GM12892 (cell line): ENCODE results near the gene FCMR.

ENCODE experiments used
- POLR2A ChIP-seq: IDR thresholded peaks from 2 replicates; pipeline ENCODE4 v1.6.1; 2011; ENCODE audit warnings: low read depth, low read length, control low read depth
- TAF1 ChIP-seq: IDR thresholded peaks from 2 replicates; pipeline ENCODE4 v1.6.1; 2011; ENCODE audit warnings: low read depth, mild to moderate bottlenecking, control low read depth, low read length, borderline replicate concordance

GRCh38 chr1:206949641-206950040 lies 27.9 kb upstream of the FCMR start:
- TF ChIP-seq POLR2A: no peak
- TF ChIP-seq TAF1: no peak
